Heart right ventricle (tissue), 16 donors: ENCODE measurements around the gene CNIH2. TPM values are rescaled to one million over a fixed set of nuclear protein-coding genes. Genes with fewer than 3 reads are reported as not detected.
A peak's percentile ranks its signal among the peaks of the same experiment; 100 is the strongest.

Source experiments
- ATAC-seq, 8 donors: fragments of 200-7000 bp; cut with Tn5 transposase; one replicate each; pipeline ENCODE4 v1.9.1; 2020; ENCODE audit warnings: mild to moderate bottlenecking in 8 of 8, moderate library complexity in 8 of 8, moderate number of reproducible peaks in 1 of 8
- DNase-seq, 2 donors: peaks; one replicate each; pipeline ENCODE4 v3.0.0-alpha.2; 2020
- H3K27ac ChIP-seq, 10 donors: fragments of 200-600 bp; sonication (generic) in 2 of 10; one replicate each; pipeline versions ENCODE4 v1.5.0 to v1.8.0; 2020 to 2022; ENCODE audit warnings: mild to moderate bottlenecking in 3 of 10
- H3K27me3 ChIP-seq, 7 donors: fragments of 200-600 bp; one replicate each; pipeline ENCODE4 v1.8.0; 2021 to 2022; ENCODE audit warnings: mild to moderate bottlenecking in 2 of 7
- H3K36me3 ChIP-seq, 9 donors: fragments of 200-600 bp; sonication (generic) in 1 of 9; one replicate each; pipeline versions ENCODE4 v1.5.0 to v1.8.0; 2020 to 2022; ENCODE audit warnings: mild to moderate bottlenecking in 2 of 9
- H3K4me1 ChIP-seq, 9 donors: fragments of 200-600 bp; sonication (generic) in 1 of 9; one replicate each; pipeline versions ENCODE4 v1.5.0 to v1.8.0; 2020 to 2022; ENCODE audit warnings: mild to moderate bottlenecking in 4 of 9
- H3K4me3 ChIP-seq, 10 donors: fragments of 200-600 bp; sonication (generic) in 2 of 10; one replicate each; pipeline versions ENCODE4 v1.5.0 to v1.8.0; 2020 to 2022; ENCODE audit warnings: mild to moderate bottlenecking in 7 of 10, moderate library complexity in 2 of 10
- H3K9me3 ChIP-seq, 11 donors: fragments of 200-600 bp in 10 of 11; sonication (generic) in 2 of 11; one replicate each; pipeline versions ENCODE4 v1.5.0 to v1.8.0; 2013 to 2022; ENCODE audit warnings: mild to moderate bottlenecking in 2 of 11, control low read depth in 1 of 11, moderate library complexity in 1 of 11
- WGBS, 2 donors: extraction: QIAGEN DNeasy Blood & Tissue Kit; methylation state at CpG; one replicate each; pipeline ENCODE4 v1.1.7; 2013; ENCODE audit warnings: inconsistent platforms in 1 of 2; 5-methylcytosine and 5-hydroxymethylcytosine counted together
- intact Hi-C, 10 donors: fragments of 100-400 bp; cut with DNase I; formaldehyde crosslinking; loops; one replicate each; pipeline versions ENCODE4 v1.11.1 to v1.14.2; 2022
- polyA plus RNA-seq, 2 donors: library from polyadenylated mRNA; stranded (reverse); fragments of 200-250 nt; gene quantifications; one replicate each; pipeline ENCODE4 v1.2.3, GENCODE V29; 2013
- total RNA-seq, 10 donors: library from RNA; stranded (reverse); fragmentation: NEBNext Ultra II Directional in 3 of 10; extraction: Animal tissue kit (Norgen Biotek cat#: 25700) in 3 of 10; gene quantifications; one replicate each; pipeline versions ENCODE4 v1.2.1 to v1.2.4, GENCODE V29; 2021 to 2023
- TF ChIP-seq, protein P1 (sequence below), 9 donors: fragments of 200-600 bp; sonication (generic) in 2 of 9; IDR thresholded peaks; one replicate each; pipeline versions ENCODE4 v1.5.0 to v1.8.0; 2021 to 2022; ENCODE audit warnings: antibody characterized with exemption in 9 of 9, mild to moderate bottlenecking in 5 of 9, moderate library complexity in 1 of 9
- donor health status: Arrhythmogenic right ventricular cardiomyopathy.
- donor health status: ischemic (EF 13 %, LVEDD 7.1; RV severe dilation, severe dysfunction).
- donor health status: healthy with polysubstance abuse.
- donor health status: DM: no; HTN: yes; CAD: no.
- donor health status: DM: no; HTN: no; CAD: no.
- donor health status: ischemic (EF 25% LVEDD 6.9; RV normal size, moderate dysfunction).
- donor health status: ischemic (EF 25% LVEDD 5.7; RV mildly dilated, moderate dysfunction).
- donor health status: healthy.
- donor health status: DM: yes; HTN: yes; CAD: no.
- donor health status: Ischemic cardiomyopathy.
- donor health status: ischemic (EF 35%, LVEDD 5.7; RV mildly dilated, moderate dysfunction).
- donor health status: nonischemic (EF 11% LVEDD 7.7; RV severe dilation, severe dysfunction).
- donor health status: DM: yes; HTN: yes; CAD: no.
- donor health status: PGD.
- donor health status: ischemic (EF 29% LVEDD 5.4; RV normal size, mild dysfunction).
- donor health status: nonischemic (EF 23%, LVEDD 6.1; RV moderate dilation, normal function).

Gene CNIH2
- total and polyA plus RNA-seq, 12 donors: 0.06 to 0.57 (median 0.45) TPM; not detected in 7

GRCh38 chr11:66285250-66285947 is 7.4 kb downstream of the CNIH2 start:
- H3K36me3 ChIP-seq: peaks cover 0 to 15% (median 0%) of the 10 kb centered on the region in 9 donors
- intact Hi-C loops: loop anchor here in 3 of 10 donors (2.0 to 10.0 kb wide), 2 partner anchors 61 to 63 kb away; no protein-coding TSS in a partner anchor

GRCh38 chr11:66286699-66287098 is 8.7 kb downstream of the CNIH2 start:
- DNase-seq (no peak), ATAC-seq (no peak)
- H3K4me3 ChIP-seq: no peak overlapping the region
- no peaks in the 10 kb centered on the region for H3K9me3 ChIP-seq
- TF ChIP-seq, protein P1, sequence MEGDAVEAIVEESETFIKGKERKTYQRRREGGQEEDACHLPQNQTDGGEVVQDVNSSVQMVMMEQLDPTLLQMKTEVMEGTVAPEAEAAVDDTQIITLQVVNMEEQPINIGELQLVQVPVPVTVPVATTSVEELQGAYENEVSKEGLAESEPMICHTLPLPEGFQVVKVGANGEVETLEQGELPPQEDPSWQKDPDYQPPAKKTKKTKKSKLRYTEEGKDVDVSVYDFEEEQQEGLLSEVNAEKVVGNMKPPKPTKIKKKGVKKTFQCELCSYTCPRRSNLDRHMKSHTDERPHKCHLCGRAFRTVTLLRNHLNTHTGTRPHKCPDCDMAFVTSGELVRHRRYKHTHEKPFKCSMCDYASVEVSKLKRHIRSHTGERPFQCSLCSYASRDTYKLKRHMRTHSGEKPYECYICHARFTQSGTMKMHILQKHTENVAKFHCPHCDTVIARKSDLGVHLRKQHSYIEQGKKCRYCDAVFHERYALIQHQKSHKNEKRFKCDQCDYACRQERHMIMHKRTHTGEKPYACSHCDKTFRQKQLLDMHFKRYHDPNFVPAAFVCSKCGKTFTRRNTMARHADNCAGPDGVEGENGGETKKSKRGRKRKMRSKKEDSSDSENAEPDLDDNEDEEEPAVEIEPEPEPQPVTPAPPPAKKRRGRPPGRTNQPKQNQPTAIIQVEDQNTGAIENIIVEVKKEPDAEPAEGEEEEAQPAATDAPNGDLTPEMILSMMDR (IDR thresholded peaks at IDR 0.05): no peak
- peaks cover 8 to 62% (median 46%) of the 10 kb centered on the region in 9 donors for H3K4me1 ChIP-seq
- H3K36me3 ChIP-seq: peaks cover 0 to 15% (median 0%) of the 10 kb centered on the region in 9 donors
- H3K27me3 ChIP-seq: peaks cover 0 to 11% (median 0%) of the 10 kb centered on the region in 7 donors
- H3K27ac ChIP-seq: peak overlapping the region in 3 of 10 donors; percentile 61 to 63 (median 62)
- WGBS, 2 donors: 82 to 87% methylated on average over 5 of the region's 5 CpGs
- intact Hi-C loops: loop anchor here in 2 of 10 donors (10.0 kb wide), 1 partner anchor 62 kb away; no protein-coding TSS in a partner anchor

More at GRCh38 chr11:66285250-66285947, 7.4 kb downstream of the CNIH2 start:
- TF ChIP-seq, protein P1 (IDR thresholded peaks at IDR 0.05): no peak
- H3K4me1 ChIP-seq: peaks cover 8 to 62% (median 43%) of the 10 kb centered on the region in 9 donors
- no peaks in the 10 kb centered on the region for H3K27me3 ChIP-seq
- DNase-seq: no peak
- 82 to 89% methylated on average over 13 of the region's 13 CpGs for WGBS, 2 donors
- H3K9me3 ChIP-seq: no peaks in the 10 kb centered on the region
- ATAC-seq: peak in 1 of 8 donors; percentile 6
- H3K4me3 ChIP-seq: no peak overlapping the region
- peak overlapping the region in 4 of 10 donors; percentile 30 to 63 (median 62) for H3K27ac ChIP-seq

GRCh38 chr11:66287211-66287888 is 9.4 kb downstream of the CNIH2 start:
- TF ChIP-seq, protein P1 (IDR thresholded peaks at IDR 0.05): no peak
- ATAC-seq (no peak), DNase-seq (no peak)
- Histone ChIP-seq H3K4me3 (peak overlapping the region in 6 of 10 donors; percentile 66 to 98 (median 87)), H3K27ac (peak overlapping the region in 2 of 10 donors; percentile 98), H3K9me3 (no peaks in the 10 kb centered on the region), H3K27me3 (peaks cover 5 to 18% (median 6%) of the 10 kb centered on the region in 7 donors), H3K36me3 (peaks cover 0 to 15% (median 0%) of the 10 kb centered on the region in 9 donors), H3K4me1 (peaks cover 8 to 62% (median 46%) of the 10 kb centered on the region in 9 donors)
- intact Hi-C loops: loop anchor here in 2 of 10 donors (10.0 kb wide), 1 partner anchor 63 kb away; no protein-coding TSS in a partner anchor
- WGBS, 2 donors: 75 to 88% methylated on average over 10 of the region's 10 CpGs
